8988T (cell line): ENCODE data around the gene TMOD1.

Experiments used
- DNase-seq: peaks from one replicate; pipeline ENCODE4 v3.0.0; 2011

Gene TMOD1

GRCh38 chr9:97500263-97500662 is 1.2 kb upstream of the TMOD1 start:
- no peak for DNase-seq

DNA sequence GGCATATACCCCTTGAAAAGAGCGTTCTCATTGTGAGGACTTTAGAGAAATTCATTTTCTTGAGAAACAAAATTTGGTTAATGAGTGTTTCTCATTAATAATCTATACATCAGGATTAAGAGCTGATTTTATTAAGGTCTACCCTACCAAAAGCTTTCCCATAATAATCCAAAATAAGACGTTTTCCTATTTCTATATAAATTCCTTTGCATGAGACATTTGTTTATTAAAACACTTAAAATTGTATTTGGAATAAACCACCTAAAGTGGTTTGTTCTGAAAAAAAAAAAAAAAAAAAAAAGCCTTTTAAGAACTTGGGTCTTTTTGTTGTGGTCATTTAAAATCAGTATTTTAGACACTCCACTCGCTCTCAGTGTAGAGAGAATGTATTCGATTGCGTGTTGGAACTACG is 695 bp upstream of the TMOD1 start:
- DNase-seq, result no peak

DNA sequence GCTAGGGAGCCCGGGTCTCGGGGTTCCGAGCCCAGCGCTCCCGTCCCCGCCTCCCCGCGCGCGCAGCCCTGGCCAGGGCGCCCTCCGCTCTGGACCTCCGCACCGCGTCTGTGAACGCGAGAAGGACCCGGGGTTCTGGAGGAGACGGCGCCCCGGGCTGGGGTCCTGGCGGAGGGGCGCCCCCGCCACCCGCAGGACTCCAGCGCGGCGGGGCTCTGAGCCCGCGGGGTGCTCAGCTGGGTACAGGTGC is 431 bp downstream of the TMOD1 start:
- no peak for DNase-seq

GRCh38 chr9:97502222-97502983 is 937 bp downstream of the TMOD1 start:
- DNase-seq, result peak; percentile 58

DNA sequence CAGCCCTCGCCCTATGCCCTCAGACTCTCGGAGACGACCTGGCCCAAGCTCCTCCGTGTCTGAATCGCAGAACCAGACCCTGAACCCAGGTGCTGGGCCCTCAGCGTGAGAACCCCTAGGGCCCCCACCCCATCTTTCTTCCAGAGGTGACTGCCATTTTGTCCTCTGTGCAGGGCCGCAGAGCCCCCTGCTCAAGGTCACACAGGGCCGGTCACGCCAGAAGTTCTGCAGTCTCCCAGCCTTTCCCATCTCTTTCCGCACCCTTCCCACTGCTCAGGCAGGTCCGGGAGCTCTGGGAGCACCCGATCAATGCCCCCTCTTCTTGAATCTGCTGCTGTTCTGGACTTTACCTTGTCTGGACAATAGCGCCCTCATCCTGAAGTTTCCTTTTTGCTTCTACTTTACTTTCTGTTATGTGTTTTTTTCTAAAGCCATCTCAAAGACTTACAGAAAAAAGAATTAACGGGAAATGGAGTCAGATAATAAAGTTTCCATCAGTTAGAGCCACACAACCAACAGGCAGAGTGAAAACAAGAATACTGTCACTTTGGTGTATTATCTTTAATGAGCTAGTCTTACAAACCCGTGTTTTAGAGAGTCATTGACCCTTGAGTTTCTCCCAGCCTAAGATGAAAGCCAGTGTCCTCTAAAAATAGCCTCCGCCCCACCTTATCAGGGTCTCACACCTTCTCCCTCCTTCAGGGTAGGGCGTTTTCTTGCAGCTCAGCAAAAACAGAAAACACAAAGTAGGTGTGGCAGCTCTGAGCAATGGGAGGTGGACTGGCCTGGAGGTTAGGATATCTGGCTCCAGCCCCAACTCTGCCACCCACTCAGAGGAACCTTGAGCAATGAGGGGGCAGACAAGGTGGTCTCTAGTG is 1.8 kb downstream of the TMOD1 start:
- DNase-seq, result peak; percentile 42

DNA sequence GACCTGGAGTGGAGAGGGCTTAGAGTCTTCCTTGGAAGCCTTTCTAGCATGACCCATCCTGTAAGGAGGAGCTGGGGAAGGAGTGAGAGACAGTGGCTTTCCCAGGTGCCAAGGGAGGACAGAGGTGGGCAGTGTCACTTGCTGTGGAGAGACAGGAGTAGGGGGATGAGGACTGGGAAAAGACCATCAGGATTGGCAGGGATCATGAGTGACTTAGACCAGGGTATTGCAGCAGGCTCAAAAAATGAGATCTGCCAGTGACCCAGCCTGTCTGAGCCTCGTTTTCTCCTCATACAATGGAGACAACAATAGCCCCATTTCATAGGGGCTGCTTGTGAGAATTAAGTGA is 2.4 kb downstream of the TMOD1 start:
- DNase-seq, result no peak

DNA sequence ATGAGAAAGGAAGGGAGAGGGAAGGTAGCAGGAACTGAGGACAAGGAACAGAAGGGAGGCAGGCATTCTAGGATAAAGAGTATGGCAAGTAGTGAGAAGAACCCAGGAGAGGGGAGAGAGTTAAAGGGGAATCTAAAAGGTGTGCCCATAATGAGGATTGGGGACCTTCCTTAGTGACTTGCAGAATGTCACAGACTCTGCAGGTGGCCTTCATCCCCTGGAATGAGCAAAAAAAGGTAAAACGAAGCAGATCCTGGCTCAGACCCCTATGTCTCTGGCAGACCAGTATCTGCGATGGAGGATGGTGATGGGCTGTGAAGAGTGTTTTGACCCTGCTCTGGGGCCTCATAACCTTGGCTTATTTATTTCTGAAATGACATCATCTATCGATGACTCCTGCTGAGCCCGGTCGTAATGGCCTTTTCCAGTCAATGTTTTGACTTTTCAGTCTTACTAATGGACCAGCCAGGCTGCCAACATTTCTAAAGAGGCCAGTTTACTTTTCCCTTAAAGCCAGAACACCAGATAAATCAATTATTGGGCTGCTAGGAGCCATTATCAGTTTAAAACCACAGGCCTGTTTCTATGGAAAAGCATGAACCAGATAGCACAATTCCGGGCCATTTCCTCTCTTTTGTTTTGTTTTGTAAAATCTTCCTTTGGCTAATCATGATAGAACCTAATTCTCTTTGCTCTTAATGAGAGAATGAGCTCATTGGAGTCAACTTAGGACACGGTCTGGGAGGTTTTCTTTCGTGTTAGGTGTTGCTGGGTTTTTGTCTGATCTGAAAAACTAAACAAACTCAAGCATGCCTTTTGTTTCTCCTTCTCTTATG is 3.1 kb downstream of the TMOD1 start:
- DNase-seq, result no peak

DNA sequence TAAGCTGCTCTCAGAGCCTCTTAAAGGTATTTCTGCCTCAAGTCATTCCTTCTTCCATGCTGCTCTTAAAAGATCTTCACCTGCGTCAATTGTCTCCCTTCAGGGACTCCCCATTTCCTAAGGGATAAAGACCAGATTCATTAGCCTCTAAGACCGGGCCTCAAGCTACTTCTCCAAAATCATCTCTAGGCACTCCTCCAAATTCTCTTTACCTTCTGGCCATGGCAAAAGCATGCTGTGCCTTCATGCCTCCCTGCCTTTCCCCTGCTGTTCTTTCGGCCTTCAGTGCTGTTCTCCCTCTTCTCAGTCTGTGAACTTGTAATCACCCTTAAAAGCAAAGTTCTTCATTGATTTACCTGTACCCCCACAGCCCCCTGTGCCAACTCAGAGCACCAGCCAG is 4.4 kb downstream of the TMOD1 start:
- no peak for DNase-seq

DNA sequence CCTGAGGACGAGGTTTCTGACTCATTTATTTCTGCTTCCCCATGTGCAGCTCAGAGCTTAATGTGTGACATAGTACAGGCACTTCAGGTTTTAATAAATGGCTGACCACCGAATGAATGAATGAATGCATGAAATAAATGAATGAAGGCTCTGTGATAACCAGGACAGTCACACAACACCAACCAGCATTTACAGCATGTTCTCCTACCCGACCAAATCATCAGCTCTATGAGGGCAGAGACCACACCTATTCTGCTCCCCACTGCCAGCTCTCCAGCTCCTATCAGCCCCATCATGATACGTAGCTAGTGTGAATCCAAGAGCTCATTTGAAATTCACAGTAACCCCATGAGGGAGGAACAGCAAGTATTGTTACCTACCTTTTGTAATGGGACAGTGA is 4.8 kb downstream of the TMOD1 start:
- DNase-seq, result no peak

DNA sequence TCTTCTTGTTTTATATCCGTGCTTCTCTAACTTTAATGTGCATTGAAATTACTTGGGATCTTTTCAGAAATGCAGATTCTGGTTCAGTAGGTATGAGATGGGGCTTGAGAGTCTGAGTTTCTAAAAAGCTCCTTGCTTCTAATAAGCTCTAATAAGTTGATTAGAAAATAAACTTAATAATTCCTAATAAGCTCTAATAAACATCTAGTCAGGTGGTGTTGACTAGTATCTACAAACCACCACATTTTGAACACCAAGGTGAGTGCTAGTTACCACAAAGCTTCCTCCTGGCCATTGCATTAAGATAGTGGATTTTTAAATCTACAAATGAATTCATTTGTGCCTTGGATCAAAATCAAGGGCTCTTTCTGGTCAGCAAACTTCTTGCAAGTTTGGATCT is 5.3 kb downstream of the TMOD1 start:
- DNase-seq, result no peak

GRCh38 chr9:97507428-97507984 is 6.0 kb downstream of the TMOD1 start:
- no peak for DNase-seq

DNA sequence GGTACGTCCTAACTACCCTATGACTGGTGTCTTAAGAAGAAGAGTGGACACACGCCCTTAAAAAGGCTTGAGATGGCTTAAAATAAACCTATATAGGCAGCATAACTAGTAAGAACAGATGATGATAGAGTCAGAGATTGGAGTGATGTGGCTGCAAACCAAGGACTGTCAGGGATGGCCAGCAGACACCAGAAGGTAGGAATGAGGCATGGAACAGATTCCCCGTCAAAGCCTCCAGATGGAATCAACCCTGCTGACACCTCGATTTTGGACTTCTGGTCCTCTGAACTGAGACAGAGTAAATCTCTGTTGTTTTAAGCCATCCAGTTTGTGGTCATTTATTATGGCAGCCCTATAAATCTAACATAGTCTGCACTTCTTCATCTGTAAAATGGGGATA is 7.4 kb downstream of the TMOD1 start:
- no peak for DNase-seq

DNA sequence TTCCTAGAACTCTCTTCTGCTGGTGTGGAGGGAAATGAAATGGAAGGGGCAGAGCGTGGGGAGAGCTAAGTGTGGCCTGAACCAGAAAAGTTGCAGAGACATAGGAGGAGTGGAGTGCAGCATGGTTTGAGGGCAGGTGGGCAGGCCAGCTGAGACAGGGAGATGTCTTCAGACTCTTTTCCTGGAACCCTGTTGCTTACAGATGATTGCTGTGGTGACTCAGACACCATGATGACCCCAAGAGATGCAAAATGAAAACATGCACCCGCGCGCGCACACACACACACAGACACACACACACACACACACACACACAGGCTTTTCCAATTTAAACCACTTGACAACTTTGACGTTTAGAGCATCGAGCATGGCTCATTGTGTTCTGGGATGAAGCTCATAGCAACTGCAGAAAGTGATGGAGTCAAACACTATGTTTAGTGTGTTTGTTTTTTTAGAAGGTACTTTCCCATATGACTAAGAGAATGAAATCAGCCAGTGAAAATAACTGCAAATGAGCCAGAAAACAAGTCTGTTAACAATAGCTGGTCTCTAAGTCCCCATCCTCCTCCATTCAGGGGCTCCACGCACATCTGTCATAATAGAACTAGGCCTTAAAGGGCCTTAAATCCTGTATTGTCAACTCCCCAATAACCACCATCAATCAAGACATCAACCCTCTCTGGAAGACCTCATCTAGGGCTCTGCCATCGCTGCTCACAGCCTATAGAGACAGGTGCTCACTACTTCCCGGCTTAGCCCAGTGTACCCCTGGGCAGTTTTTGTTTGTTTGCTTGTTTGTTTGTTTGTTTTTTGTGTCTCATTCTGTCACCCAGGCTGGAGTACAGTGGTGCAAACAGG is 9.6 kb downstream of the TMOD1 start:
- DNase-seq, result no peak

- no peak for DNase-seq
Measured at GRCh38 chr9:97511655-97512427, 10.4 kb downstream of the TMOD1 start.

DNA sequence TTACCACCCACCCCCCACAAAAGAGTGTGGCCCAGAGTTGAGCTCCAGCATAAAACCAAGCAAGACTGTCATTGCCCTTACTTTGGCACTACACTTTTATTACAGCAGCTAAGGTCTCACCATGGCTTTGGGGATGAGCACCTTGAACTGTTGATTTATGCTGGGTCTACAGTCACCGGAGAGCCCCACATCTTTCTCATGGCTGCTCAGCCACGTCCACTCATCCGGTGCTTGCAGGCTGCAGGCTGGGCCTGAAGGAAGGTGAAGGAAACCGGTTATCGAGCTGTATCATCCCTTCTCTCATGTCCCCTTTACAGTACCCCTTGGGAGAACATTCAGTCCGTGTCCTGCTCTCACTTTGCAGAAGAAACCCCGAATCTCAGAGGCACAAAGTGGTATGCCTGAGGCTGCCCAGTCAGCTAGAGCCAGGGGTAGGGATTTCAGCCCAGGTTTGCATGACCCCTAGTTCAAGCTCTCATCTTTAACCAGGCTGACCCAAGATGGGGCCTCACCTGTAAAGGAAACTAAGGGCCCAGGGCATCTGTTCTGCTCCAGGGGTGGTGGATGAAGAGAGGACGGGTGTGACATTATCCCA is 11.6 kb downstream of the TMOD1 start:
- DNase-seq, result no peak

GRCh38 chr9:97514531-97514930 is 13.1 kb downstream of the TMOD1 start:
- no peak for DNase-seq

- no peak for DNase-seq
Measured at GRCh38 chr9:97515662-97516061, 14.2 kb downstream of the TMOD1 start.

GRCh38 chr9:97516111-97516510 is 14.6 kb downstream of the TMOD1 start:
- no peak for DNase-seq

DNA sequence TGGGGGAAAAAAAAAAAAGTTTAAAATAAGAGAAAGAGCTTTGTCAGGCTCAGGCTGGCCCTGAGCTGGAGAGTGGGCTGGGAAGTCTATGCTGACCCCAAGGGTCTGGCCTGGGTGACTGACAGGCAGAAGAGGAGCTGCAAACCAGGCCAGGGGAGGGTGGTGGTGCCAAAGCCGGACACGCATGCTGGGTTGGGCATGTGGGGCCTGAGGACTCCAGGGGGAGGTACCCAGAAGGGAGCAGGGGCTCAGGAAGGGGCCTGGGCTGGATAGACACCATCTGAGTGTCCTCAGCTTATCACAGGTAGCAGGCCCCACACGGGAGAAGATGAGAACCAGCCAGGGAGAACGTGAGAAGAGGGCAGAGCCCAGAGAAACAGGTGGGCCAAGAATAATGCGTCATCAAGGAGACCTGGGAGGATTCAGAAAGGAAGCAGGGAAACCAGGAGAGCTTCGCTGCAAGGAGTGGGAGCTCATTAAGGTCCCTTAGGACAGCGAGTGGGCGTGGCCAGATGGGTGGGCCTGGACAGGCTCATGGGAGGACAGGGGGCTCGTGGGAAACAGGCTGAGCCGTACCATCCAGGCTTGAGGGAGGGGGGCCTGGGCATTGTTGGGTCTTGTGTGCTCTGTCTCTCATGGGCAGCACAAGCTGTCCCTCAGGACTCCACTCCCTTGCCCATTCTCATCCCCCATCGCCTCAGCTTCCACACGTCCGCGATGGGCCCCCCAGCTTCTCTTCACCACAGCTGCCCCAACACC is 16.0 kb downstream of the TMOD1 start:
- DNase-seq, result no peak

GRCh38 chr9:97518166-97518908 is 16.9 kb downstream of the TMOD1 start:
- no peak for DNase-seq
